GM18502 (cell line): ENCODE results near the gene PAK4.

Experiments
- ATAC-seq: cut with Tn5 transposase; IDR thresholded peaks from one replicate; pipeline ENCODE4 v1.9.1; 2021; ENCODE audit warnings: mild to moderate bottlenecking; ENCODE audit not compliant: unreplicated experiment, poor library complexity

The PAK4 gene

GRCh38 chr19:39160889-39161672, 35.5 kb downstream of the PAK4 start:
- no peak for ATAC-seq

DNA sequence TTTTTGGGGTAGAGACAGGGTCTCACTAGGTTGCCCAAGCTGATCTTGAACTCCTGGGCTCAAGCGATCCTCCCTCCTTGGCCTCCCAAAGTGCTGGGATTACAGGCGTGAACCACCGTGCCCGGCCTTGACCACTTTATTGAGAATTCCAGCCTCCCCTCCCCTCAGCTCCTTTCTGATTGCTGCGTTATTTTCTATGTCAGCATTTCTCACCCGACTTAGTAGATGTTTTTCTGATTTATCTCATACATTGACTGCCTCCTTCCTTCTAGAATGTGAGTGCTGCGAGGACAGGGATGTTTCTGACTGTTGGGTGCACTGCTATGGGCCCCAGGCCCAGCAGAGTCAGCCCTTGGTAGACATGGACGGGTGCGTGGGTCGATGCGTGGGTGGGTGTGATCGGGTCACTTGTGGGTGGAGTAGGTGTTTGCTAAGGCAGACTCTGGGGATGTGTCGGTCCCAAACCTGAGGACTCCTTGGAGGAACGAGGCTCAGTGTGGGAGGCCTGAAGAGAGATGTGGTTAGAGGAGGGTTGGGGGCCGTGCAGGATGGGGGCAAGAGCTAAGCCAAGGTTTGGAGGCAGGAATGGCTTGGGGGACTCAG, 37.0 kb downstream of the PAK4 start:
- ATAC-seq, result no peak

- no peak for ATAC-seq
Observed at GRCh38 chr19:39163621-39164020, 38.0 kb downstream of the PAK4 start.

DNA sequence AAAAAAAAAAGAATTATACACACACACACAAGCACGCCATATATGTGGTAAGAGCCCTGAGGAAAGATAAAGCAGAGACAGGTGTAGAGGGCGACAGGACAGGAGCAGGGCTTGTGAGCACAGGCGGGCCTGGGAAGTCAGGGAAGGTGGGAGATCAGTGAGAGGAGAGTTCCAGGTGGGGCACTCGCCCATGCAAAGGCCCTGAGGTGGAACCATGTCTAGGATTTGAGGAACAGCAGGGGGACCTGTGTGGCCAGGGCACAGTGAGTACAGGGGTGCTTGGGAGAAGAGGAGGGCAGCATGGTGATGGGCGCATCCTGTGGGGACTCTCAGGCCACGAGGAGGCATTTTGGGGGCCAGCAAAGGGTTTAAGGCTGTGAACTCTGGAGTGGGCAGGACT, 38.7 kb downstream of the PAK4 start:
- no peak for ATAC-seq

GRCh38 chr19:39165857-39166256, 40.3 kb downstream of the PAK4 start:
- no peak for ATAC-seq

- ATAC-seq, result no peak
Observed at GRCh38 chr19:39166571-39167391, 41.2 kb downstream of the PAK4 start.

DNA sequence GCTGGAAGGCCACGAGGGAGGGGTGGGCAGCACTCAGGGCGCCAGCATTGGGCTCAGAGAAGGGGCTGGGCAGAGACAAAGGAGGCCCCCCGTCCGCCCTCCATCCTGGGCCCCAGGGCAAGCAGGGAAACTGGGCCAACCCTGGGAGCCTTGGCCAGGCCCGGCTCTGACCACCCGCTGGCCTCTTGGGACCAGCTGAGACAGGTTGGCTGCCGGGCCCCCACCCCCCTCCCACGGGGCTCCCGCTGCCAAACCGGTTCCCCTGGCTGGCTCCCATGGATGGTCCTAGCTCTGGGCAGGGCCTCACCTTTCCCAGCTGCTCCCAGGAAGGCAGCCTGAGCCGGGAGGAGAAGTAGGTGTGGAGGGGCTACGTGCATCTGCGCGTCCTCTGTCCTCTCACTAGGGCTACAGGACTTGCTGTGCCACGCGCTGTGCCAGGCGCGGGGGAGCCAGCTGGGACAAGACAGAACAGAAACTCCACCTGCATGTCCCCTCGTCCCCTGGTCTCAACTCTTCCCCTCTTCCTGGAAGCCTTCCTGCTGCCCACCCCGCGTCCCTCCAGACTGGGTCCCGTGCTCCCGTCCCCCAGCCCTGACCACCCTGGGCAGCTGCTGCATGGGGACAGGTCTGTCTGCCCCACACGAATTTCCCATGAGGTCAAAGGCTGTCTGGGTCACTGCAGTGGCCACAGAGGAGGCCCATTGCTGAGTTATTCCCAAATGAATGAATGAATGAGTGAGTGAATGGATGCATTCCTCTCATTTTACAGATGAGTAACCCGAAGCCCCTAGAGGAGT, 42.1 kb downstream of the PAK4 start:
- no peak for ATAC-seq

DNA sequence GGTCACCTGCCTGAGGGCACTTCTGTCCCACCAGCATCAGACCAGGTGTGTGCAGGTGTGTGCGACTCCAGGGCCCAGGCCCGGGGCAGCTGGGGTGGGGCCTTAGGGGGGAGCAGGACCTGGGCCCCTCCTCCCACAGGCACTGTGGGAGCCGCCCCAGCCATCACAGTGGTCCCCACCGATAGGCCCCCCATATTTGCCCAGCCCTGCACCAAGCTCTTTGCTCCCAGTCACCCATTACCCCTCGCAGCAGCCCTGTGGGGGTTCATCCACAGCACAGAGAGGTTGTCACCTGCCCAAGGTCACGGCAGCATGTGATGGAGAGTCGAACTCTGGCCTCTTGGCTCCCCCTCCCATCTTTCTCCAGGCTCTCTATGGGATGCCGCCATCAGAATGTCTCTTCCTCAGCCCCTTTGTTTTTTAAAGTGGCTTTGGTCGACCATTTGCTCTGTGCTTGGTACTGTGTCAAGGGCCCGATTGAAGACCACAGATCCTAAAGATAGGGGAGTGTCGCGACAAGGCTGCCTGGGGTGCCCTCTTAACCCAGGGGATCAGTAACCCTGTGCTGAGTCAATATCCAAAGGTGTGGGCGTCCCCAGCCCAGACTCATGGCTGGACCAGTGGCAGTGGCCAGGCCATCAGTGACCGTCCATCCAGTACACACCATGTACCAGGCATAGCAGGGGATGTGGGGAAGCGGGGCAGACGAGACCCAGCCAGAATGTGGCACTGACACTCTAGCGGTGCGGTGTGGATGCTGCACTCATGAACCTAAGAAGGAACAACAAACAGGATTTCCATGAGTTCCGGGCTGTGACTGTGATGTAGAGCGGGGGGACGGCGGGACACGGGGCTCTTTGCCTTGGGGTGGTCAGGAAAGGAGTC, 42.9 kb downstream of the PAK4 start:
- ATAC-seq, result no peak

DNA sequence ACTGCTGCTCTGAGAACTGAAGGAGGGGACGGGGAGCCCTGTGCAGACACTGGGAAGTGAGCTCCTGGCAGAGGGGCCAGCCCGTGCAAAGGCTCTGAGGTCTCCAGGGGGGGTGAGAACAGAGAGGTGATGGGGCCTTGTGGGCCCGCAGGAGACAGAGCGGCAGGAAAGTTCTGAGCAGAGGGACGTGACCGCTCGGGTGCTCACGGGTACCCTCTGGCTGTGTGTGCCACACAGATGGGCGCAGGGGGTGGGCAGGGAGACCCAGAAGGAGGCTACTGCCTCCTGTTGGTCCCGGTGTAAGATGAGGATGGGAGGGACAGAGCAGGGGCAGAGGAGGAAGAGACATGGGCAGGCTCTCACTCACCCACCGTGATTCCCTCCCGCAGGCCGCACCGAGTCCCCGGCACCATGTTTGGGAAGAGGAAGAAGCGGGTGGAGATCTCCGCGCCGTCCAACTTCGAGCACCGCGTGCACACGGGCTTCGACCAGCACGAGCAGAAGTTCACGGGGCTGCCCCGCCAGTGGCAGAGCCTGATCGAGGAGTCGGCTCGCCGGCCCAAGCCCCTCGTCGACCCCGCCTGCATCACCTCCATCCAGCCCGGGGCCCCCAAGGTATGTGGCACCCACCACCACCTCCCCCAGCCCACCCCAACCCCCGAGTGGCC, 43.7 kb downstream of the PAK4 start:
- ATAC-seq, result no peak

DNA sequence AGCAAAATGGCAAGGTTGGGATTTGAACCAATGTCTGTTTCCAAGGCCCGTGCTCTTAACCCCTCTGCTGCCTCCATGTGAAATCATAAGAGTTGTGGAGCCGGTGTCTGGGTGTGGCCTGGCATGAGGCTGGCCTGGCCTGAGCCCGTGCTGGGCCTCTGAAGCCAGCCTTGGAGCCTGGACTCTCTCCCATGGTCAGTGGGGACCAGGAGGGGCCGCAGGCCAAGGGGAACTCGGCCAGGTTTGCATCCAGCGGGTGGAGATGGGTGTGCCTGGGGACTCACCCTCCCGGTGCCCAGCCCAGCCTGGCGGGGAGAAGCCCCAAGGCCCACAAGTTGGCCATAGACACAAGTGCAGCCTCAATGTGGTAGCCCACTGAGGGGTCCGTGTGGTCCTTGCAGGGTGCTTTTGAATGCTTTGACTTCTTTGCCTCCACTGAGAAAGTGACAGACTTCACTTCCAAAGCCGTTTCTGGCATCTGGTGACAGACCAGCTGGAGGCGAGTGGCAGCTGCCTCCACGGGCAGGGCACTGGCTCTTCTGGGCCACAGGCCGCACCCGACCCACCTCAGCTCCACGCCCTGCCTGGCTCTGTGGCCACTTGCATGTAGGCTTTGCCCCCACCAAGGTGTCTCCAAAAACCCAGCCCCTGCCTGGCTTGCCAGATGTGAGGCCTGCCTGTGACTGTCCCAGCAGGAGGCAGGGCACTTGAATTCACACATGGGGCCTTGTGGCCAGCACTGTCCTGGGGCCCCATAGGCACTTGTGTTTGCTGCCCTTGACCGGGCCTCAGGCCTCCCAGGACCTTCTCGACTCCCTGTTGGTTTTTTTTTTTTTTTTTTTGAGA, 45.0 kb downstream of the PAK4 start:
- no peak for ATAC-seq

DNA sequence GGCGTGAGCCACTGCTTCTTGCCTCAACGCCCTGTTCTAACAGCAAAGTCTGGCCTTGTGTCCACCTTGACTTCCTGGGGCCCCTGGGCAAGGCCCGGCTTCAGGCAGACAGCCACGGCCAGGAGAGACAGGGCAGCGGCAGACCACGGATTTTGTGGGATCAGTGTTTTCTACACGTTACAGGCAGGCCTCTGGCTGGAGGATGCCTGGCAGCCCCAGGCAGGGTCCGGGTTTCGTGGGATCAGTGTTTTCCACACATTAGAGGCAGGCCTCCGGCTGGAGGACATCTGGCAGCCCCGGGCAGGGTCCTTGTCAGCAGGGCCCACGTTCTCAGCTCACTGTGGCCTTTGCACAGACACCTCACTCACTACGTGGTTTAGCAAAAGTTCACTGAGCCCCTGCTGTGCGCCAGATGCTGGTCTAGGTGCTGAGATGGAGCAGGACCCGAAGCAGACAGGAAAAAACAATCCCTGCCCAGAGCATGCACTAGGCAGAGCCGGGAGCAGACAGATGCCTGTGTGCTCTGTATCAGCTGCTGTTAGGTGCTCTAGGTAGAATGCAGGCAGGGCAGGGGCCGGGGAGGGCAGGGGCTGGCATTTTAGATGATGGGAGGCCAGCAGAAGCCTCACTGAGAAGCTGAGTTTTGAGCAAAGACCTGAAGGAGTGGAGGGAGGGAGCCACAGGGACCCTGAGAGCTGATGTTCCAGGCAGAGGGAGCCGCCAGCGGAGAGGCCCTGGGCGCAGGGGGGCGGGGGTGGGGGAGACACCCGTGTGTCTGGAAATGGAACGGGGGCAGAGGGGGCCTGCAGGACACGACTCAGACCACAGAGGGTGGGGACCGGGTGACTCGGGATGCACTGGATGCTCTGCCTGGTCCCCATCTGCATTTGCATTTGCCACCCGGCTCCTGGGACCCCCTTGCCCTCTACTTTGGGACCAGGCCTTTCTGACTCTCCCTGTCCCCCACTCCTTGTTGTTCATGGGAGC, 46.2 kb downstream of the PAK4 start:
- no peak for ATAC-seq

DNA sequence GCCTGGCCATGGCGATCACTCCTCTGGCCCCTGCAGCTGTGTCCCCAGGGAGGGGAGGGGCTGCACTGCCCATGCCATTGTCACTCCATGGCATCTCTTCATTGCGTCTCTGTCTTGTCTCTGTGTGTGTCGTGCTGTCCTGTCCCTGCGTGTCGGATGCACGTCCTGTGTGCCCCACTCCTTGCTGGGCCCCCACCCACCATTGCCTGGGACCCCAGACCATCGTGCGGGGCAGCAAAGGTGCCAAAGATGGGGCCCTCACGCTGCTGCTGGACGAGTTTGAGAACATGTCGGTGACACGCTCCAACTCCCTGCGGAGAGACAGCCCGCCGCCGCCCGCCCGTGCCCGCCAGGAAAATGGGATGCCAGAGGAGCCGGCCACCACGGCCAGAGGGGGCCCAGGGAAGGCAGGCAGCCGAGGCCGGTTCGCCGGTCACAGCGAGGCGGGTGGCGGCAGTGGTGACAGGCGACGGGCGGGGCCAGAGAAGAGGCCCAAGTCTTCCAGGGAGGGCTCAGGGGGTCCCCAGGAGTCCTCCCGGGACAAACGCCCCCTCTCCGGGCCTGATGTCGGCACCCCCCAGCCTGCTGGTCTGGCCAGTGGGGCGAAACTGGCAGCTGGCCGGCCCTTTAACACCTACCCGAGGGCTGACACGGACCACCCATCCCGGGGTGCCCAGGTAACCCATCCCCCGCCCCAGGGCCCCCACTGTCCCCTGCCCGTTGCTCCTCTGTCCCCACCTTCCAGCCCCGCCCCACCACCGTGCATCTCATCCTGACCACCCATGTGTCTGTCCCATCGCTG, 47.3 kb downstream of the PAK4 start:
- no peak for ATAC-seq

- ATAC-seq, result no peak
Observed at GRCh38 chr19:39173502-39173991, 48.0 kb downstream of the PAK4 start.

GRCh38 chr19:39174142-39174541, 48.6 kb downstream of the PAK4 start:
- ATAC-seq, result no peak

DNA sequence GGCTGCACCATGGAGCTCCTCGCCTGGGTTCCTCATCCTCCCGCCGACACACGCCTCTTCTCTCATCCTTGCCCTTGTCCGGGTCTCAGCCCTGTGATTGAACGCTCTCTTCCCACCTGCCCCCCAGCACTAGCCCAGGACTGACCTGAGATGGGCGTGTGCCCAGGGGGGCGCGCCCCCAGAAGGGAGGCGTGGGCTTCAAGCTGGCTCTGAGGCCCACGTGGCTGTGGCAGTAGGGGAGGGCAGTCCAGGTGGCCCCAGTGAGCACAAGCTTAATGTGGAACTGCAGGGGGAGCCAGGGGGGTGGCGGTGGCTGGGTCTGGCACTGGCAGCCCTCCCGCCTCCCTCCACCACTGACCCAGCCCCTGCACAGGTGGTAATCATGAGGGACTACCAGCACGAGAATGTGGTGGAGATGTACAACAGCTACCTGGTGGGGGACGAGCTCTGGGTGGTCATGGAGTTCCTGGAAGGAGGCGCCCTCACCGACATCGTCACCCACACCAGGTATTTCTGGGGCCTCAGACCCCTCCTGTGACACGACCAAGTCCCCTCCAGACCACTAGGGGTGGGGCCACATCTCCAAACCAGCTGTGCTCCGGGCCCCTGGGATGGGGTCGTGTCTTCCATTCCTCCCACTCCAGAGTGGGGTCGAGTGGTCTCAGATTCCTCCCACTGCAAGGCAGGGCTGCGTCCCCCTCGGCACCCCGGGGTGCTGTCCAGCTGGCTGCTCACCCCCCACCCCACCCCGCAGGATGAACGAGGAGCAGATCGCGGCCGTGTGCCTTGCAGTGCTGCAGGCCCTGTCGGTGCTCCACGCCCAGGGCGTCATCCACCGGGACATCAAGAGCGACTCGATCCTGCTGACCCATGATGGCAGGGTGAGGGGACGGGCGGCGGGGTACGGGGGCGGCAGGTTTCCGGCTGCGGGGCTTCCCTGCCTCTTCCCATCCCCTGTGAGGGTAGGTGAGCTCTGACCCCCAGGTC, 49.3 kb downstream of the PAK4 start:
- ATAC-seq, result no peak
